ENCODE measurements around the gene C1QTNF8.

The C1QTNF8 gene

DNA sequence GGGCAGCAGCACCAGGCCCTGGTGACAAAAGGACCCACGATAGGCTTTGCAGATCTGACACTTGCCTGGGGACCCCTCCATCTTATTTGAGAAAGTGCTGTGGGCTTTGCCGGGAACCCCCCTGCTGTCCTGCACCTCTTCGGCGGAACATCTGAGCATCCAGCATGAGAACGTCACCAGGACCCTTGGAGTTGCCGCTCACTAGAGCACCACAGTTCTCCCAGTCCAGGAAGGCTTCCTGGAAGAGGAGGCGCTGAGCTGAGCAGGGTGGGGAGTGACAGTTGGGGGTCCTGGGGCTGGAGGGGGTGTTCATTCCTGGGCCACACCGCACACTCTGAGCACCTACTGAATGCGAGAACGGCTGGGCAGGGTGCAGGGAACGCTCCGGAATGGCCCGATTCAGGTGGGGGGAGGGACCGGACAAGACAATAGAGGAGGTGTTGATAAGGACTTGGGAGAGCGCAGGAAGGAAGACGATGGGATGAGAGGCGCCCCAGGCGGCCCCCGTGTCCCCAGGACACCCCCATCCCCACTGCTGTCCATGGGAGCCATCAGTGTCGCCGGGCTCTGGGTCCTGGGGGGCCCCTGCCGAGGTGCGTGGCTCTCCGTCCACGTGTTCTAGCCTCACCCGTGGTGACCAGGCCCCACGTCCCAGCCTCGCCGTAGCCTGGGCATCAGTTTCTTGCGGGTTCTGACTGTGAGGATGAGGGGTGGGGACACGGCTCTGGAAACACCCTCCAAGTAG lies 32.1 kb upstream of the C1QTNF8 start:
- DNase-seq (ENCODE audit: low read depth in 2 of 3, low spot score in 2 of 3): no peak

DNA sequence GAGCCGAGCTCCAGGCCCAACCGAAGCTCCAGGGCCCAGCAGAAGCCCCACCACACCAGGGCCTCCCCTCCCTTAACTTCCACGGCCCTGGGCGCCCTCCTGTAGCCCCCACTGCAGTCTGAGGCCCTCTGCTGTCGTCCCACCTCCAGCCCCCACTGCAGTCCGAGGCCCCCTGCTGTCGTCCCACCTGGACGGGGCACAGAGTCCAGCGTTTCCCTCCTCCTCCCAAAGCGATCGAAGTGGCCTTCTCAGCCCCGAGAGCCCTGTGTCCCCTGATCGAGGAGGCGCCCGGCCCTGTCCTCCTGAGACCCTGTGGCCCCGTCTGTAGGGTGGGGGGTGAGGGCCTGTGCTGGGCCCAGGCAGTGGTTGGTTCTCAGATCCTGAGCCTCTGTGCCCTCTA lies 31.1 kb upstream of the C1QTNF8 start:
- DNase-seq (ENCODE audit: low read depth in 2 of 3, low spot score in 2 of 3): no peak

DNA sequence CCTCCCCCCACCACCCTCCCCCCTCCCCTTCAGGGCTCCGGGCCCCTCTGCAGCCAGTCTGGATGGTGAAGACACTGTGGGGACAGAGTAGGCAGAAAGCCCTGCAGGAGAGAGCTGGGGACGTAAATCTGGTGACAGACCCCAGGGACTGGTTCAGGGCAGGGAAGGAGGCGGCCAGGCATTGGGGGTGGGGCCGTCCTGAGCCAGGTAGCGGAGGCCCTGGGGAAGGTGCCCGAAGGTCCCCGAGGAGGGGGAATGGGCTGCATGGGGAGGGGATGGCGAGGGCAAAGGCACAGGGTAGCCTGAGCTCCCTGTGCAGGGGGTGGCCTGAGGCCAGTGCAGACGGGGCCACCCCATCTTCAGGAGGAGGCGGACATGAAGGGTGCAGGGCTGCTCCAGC lies 30.5 kb upstream of the C1QTNF8 start:
- no peak for DNase-seq (ENCODE audit: low read depth in 2 of 3, low spot score in 2 of 3)

DNA sequence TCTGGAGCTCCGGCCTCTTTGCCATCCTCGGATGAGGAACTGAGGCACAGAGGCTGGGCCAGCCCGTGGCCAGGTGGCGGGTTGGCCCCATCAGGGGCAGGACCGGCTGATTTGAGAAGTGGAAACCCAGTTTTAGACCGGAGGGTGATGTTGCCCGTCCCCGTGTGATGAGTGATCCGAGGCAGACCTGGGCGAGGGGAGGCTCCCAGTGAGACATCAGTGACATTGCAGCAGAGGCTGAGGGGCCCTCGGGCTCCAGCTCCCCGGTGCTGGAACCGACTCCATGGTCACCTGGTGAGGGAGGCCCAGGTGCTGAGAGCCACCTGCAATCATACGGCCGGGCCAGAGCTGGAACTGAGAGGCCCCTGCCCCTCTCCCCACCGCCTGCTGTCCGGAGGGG lies 30.0 kb upstream of the C1QTNF8 start:
- no peak for DNase-seq (ENCODE audit: low read depth in 2 of 3, low spot score in 2 of 3)

DNA sequence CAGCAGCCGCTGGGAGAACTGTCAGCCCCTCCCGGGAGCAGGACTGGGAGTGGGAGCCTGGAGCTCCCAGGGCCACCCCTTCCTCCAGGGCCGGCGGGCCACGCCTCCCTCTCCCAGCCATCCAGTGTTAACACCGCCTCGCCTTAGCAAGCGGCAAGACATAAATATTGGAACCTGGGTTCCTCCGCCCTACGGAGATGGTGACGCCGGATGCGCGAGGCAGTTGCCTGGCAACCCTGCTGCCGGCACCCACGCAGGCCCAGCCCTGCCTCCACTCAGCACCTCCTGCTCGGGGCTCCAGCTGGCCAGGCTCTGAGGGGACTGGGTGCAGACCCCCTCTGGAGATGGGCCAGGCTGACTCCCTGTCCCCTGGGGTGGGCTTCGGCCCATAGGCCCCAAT lies 29.4 kb upstream of the C1QTNF8 start:
- DNase-seq (ENCODE audit: low read depth in 2 of 3, low spot score in 2 of 3): no peak

DNA sequence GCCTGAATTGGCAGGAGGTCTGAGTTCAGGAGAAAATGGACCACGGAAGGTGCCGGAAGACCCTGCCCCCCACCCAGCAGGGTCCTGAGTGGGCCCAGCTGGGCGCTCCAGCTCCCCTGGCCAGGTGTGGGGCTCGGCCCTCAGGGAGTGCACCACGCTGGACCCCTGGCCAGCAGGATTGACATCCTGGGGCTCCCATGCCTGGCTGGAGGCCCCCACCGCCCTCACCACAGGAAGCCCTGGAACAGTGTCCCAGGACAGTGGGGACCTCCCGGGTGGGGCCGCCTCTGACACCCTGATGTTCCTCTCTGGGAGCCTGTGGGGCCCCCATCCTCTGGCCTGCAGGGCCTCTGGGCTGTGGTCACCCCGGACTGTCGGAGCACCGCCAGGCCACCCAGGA lies 28.8 kb upstream of the C1QTNF8 start:
- no peak for DNase-seq (ENCODE audit: low read depth in 2 of 3, low spot score in 2 of 3)

DNA sequence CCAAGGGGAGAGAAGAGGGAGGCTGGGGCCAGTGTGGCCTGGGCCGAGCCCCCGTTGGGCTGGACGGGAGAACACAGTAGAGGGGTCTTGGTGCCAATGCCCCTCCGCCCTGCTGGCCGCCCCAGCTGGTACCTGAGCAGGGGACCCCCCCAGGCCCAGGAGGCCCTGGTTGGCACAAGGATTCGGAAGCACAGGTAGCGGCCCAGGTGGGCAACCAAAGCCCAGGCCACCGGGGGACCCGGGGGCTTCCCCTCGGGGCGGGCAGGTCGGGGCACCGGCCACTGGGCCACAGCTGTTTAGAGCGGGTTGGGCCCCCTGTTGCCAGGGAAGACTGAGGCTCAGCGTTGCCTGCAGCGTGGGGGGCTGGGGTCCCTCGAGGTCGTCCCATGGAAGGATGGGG lies 28.2 kb upstream of the C1QTNF8 start:
- DNase-seq (ENCODE audit: low read depth in 2 of 3, low spot score in 2 of 3): no peak

DNA sequence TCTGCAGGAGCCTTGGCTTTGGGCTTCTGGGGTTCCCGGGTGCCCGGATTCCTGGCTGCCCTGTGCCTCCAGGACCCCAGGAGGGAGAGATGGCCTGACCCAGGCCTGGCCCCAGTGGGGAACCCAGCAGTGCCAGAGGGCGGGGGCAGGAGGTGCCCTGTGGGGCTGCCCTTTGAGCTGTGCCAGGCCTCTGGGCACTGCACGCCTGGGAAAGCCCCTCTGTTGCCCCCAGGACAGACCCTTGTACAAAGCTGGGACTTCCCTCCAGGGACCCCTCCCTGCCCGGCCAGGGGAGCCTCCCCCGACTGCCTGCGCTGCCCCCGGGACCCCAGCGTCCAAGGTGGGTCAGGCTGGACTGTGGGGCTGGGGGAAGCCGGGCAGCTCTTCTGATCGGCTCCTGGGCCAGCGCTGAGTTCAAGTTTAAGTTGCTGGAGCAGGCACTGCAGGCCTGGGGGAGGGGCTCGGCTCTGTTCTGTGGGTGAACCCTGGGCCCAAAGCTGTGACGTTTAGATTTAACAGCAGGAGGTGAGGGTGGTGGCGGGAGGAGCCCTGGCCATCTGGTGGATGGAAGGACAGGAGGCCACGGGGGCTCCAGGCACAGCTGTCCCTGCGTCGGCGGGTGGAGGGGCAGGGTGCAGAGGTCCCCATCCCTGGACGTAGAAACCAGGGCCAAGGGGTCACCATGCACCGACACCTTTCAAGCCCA lies 27.6 kb upstream of the C1QTNF8 start:
- no peak for DNase-seq (ENCODE audit: low read depth in 2 of 3, low spot score in 2 of 3)

DNA sequence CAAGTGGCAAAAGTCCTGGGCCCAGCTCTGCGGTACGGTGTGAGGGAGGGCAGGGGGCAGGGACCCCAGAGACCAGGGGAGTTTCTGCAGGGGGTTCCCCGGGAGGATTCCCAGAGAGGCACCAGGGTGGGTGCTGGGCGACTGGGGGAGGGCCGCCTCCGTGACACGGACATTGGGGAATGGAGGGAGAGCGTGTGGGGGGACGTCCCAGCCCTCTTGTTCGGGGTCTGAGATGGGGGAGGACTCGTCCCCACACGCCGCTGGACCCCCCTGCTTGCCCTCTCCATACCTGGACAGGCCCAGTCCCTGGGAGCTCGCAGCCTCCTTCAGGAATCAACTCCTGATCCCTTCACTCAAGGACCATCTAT lies 26.3 kb upstream of the C1QTNF8 start:
- DNase-seq (ENCODE audit: low read depth in 2 of 3, low spot score in 2 of 3): no peak

DNA sequence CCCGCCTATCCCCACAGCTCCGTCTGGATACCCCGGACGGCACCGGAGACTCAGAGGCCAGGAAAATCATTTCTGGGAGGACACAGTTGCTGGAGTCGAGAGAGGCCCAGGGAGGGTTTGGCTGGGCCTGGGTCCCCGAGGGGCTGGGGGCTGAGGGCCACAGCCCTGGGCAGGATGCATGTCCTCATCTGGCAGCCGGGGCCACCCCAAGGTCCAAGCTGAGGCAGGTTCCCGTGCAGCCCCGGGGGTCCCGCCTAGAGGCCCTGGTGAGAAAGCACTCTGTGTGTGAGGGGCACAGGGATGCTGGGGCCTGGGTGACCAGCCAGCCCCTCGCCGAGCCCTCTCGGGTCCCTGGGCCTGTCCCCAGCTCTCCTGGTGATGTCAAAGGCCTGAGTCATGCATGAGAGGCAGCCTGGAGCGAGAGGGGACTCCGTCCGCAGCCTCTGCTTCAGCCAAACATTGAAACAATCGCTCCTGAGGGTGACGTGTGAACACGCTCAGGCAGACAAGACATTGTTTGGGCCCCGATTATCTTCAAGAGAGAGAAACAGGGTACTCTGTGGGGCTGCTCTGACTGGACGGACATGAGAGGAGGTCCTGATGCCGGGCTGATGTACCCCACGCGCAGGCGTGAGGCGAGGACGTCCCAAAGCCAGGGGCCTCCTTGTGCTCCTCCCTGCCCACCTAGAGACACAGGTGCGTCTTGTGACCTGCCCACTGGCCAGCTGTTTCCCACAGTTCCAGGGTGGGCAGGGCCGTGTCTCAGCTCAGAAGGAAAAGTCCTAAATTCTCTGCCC lies 25.8 kb upstream of the C1QTNF8 start:
- DNase-seq (ENCODE audit: low read depth in 2 of 3, low spot score in 2 of 3): no peak

DNA sequence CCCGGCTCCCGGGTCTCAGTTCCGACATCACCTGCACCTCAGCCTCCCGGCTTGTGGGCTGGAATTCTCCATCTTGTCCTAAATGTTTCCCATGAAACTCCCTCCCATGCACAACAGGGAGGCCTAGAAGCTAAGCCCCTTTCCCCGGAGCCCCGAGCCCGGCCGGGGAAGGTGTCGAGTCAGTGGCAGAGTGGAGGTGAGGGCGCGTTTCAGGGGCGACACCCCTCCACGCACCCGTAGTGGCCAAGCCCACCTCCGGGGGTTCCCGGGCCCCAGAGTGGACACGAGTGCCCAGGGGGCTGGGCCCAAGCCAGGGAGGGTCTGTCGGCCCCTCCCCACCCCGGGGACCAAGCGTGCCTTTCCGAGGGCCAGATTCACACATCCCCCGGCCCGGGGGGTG lies 25.0 kb upstream of the C1QTNF8 start:
- DNase-seq (ENCODE audit: low read depth in 2 of 3, low spot score in 2 of 3): no peak

DNA sequence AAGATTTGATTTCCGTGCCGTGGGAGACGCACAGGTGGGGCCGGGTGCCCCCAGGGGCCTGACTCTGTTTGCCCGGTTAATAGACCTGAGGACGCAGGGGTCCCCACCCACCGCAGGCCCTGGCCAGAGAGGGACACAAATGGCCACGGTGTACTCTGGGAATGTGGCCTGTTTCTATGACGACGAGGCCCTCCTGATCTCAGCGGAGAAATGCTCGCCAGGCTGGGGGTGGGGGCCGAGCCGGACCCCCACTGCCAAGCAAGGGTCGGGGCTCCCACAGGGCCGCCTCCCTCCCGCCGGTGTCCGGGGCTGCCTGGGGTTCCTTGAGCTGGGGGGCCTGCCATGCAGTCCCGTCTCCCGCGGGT lies 24.5 kb upstream of the C1QTNF8 start:
- DNase-seq (ENCODE audit: low read depth in 2 of 3, low spot score in 2 of 3): no peak

DNA sequence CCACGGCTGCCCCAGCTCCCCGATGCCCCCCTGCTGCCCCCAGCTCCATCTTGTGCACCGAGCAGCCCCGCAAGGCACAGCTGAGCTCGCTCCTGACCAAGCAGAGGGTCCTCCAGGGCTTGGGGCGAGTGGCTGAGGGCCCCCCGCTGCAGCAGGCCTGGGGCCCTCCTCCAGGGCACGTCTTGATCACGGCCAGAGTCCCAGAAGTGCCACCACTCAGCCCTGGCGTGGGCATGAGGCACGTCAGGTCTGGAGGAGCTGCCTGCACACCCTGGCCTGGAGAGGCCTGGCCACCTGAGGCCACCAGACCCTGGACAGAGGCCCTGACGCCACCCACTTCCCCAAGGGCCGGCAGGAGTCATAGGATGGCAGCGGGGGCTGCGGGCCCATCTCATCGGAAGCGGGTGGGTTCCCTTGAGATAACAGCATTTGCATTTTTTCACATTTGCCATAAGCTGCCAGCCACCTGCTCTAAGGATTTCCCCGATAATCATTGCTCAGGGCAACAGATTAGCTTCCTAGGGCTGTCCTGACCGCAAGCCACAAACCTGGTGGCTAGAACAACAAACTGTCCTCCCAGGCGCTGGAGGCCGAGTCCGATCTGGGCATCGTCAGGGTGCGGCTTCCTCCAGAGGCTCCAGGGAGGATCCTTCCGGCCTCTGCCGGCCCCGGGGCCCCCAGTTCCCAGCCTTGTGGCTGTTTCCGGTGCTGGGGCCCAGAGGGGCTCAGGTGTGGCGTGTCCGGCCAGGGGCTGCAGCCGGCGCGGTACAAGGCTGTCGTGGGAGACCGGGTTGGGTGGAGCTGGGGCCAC lies 23.9 kb upstream of the C1QTNF8 start:
- no peak for DNase-seq (ENCODE audit: low read depth in 2 of 3, low spot score in 2 of 3)

DNA sequence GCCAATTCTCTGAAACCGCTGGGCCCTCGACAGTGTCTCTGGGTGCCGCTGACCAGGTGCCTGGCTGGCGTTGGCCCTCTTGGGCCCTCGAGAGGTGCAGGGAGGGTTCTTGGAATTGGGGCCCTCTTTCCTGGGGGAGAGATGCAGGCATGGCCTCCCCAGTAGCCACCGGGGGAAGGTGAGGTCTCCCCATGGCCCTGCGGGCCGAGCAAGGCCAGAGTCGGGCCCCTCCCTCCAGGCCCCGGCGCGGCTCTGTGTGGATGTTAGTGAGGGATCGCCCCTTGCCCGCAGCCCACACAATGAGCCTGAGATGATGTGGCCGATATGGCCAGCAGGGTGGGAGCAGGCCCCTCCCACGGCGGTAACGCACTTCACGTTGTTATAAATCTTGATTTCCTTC lies 23.1 kb upstream of the C1QTNF8 start:
- DNase-seq (ENCODE audit: low read depth in 2 of 3, low spot score in 2 of 3): no peak

DNA sequence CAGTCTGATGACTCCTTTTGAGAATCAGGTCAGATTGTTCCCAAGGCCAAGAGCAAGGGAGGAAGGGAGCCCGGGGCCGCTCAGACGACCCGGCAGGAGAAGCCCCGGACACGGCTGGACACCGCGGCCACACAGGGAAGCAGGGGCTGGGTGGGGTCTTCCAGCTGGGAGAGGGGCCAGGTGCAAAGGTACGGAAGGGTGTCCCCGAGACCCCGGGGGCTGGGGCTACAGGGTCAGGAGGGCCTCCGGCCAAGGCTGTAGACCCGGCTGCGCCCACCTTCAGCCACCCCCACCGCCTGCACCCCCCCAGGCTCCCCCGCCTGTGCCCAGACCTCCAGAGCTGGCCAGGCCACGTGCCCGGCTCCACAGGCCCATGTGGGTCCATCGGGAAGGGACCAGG lies 21.9 kb upstream of the C1QTNF8 start:
- no peak for DNase-seq (ENCODE audit: low read depth in 2 of 3, low spot score in 2 of 3)

DNA sequence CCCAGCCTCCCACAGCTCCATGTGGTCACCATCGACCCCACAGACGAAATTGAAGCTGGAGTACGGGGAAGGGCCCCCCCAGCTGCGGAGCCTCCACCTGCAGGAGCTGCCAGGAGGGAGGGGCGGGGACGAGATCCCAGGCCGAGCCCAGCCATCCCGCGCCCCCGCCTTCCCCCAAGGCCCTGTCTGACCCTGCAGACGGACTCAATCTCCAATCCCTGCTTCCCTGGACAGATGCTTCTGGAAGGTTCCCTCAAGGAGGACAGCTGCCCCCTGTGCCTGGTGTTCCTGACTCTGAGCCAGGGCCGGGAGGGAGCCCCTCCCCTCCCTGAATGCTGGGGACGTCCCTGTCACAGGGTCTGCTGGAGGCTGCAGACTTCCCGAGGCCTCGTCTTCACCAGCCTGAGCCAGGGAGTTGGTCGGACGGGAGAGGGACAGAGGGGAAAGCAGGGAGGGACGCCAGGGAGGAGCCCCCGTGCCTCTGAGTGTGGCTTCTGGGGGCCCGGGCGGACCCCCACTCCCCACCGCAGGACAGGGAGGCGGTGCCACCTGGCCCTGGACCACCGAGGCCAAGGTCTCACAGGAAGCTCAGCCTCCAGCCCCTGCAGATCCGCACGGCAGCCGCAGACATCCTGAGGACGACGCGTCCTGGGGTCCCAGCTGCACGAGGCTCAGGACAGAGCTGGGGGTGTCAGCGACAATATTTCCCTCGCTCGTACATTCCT lies 21.3 kb upstream of the C1QTNF8 start:
- DNase-seq (ENCODE audit: low read depth in 2 of 3, low spot score in 2 of 3): no peak

DNA sequence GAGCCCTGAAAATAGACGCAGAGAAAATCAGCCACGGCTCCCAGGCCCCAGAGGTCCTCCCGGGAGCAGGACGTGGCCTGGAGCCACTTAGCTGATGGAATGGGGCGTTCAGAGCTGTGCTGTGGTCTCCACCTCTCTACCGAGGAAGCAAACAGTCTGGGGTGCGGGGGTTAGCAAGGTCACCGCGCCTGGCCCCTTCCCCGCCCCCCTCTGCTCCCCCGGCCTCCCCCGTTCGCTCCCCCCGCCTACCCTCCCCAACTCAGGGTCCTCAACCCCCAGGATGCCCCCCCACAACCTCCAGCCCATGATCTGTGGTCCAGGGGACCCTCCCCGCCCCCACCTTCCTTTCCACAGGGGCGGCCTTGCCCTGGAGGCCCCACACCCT lies 20.6 kb upstream of the C1QTNF8 start:
- DNase-seq (ENCODE audit: low read depth in 2 of 3, low spot score in 2 of 3): no peak

DNA sequence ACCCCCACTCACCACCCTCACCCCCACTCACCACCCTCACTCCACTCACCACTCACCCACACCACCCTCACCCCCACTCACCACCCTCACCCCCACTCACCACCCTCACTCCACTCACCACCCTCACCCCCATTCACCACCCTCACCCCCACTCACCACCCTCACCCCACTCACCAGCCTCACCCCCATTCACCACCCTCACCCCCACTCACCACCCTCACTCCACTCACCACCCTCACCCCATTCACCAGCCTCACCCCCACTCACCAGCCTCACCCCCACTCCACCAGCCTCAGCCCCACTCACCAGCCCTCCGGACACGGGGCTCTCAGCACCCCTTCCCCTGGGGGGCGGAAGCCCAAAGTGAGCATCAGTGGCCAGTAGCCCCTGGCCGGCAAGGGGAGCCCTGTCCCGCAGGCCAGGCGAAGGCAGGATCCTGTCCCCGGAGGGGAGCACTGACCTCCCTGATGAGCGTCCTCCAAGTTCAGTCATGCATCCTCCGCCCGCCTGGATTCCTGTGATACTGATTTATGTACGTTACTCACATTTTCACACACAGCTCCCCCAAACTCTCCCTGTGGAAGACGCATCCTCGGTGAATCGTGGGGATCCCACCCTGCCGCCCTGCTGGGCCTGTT lies 18.0 kb upstream of the C1QTNF8 start:
- DNase-seq (ENCODE audit: low read depth in 2 of 3, low spot score in 2 of 3): no peak

DNA sequence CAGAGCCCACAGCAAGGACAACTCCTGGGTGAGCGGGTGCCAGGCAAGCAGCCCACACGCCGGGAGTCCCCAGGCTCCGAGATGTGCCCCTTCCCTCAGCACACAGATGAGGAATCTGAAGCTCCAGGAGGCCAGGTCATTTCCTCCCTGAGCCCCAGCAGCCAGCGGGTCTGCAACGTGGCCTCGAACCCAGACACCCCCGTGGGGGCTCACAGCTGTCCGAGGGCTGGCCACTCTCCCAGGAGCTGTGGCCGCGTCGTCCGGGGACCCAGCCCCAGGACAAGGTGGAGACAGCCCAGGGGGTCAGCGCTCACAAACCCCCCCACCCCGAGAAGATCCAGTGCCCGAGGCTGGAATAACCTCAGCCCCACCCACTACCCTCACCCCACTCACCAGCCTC lies 17.4 kb upstream of the C1QTNF8 start:
- DNase-seq (ENCODE audit: low read depth in 2 of 3, low spot score in 2 of 3): no peak

DNA sequence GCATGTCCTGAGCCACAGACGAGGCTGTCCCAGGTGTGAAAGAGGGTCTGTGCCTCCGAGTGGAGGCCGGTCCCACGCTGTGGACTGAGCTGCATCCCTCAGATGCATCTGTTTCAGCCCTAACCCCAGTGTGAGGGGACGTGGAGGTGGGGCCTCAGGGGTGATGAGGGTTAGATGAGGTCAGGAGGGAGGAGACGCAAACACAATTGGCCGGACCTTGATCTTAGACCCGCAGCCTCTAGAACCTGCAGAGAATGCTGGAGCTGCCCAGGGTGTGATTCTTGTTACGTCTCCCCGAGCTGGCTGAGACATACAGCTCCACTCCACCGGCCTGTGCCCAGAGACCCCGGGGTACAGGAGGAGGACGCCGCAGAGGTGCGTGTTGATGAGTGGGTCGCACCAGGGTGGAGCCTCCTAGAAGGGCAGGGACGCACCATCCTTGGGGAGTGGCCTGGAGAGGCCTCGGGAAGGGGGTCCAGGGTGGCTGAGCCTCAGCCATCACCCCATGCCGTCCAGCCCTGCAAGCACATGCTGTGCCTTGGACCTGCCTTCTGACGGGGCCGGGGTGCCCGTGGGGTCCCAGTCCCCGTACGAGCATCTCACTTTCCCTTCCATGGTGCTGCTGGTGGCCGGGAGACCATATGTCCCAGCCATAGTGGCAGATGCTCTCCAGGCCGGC lies 16.6 kb upstream of the C1QTNF8 start:
- no peak for DNase-seq (ENCODE audit: low read depth in 2 of 3, low spot score in 2 of 3)

Measured in activated CD8-positive, alpha-beta memory T cell treated with anti-CD3 and anti-CD28 coated beads for 48 hours (primary cell).